Adipose tissue (tissue), 3 donors: ENCODE data around the gene TSEN2. TPM values are rescaled to one million over a fixed set of nuclear protein-coding genes. Genes with fewer than 3 reads are reported as not detected.
"Not testable (repeated sequence)": the region's sequence is repeated elsewhere in the genome, so short reads cannot be mapped to it uniquely, and the experiment has no call there.

Experiments used
- H3K27ac ChIP-seq: one replicate; pipeline ENCODE4 v1.5.1; 2013; ENCODE audit warnings: low read depth, low read length
- WGBS, 3 donors: extraction: QIAGEN DNeasy Blood & Tissue Kit; methylation state at CpG; one replicate each; pipeline ENCODE4 v1.1.7; 2013; 5-methylcytosine and 5-hydroxymethylcytosine counted together
- polyA plus RNA-seq, 3 donors: library from polyadenylated mRNA; stranded (reverse); fragments of 200-250 nt; gene quantifications; one replicate each; pipeline ENCODE4 v1.2.3, GENCODE V29; 2013
- donor health status: healthy with polysubstance abuse.
- donor health status: Bipolar disorder and iron deficiency.
- donor health status: healthy.

Gene TSEN2
- polyA plus RNA-seq, 3 donors: 9.4 to 12.5 (median 12.4) TPM

DNA sequence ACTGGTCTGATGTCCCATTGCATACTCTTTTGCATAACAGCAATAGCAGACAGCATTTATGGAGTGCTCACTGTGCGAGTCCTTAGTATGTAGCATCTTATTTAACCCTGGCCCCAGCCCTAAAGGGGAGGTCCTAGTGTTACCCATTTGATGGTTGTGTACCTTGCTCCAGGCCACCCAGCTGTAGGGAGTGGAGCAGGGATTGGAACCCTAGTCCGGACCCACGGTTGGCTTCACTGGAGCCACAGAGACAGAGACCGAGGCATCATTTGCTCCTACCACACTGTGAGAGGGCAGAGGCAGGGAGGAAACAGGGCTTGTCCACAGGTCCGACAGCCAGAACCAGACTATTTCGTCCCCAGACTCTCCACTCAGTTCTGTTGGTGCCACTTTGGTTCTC, 16.0 kb upstream of the TSEN2 start:
- WGBS, 3 donors: 82 to 98% (median 97%) methylated on average over 6 of the region's 6 CpGs
- H3K27ac ChIP-seq: no peak overlapping the region

DNA sequence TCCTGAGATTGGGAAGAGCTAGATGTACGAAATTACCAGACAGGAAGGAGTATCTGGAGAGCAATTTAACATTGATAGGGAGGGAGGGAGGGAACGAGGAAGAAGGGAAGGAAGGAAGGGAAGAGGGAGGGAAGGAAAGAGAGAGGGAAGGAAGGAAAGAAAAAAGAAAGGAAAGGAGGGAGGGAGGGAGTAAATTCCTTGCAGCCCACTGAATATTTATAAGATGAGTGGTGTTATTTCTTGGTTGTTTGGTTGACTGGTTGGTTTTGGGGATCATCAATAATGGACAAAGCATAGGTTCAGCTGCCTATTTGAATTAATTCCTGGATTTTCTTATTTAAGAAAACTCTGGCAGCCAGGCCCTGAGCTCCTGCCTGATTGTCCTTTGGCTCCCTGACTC, 15.5 kb upstream of the TSEN2 start:
- H3K27ac ChIP-seq: no peak overlapping the region
- 53 to 62% (median 57%) methylated on average over 2 of the region's 2 CpGs for WGBS, 3 donors

DNA sequence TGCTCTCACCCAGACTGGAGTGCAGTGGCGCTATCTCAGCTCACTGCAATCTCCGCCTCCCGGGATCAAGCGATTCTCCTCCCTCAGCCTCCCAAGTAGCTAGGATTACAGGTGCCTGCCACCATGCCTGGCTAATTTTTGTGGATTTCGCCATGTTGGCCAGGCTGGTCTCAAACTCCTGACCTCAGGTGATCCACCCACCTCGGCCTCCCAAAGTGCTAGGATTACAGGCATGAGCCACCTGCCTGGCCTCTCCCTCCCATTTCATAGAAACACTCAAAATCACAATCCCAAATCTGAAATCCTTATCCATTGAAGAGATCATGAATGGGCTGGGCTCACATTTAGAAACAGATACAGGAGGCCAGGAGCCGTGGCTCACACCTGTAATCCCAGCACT, 15.1 kb upstream of the TSEN2 start:
- H3K27ac ChIP-seq: not testable (repeated sequence)
- 71 to 99% (median 81%) methylated on average over 7 of the region's 7 CpGs for WGBS, 3 donors

DNA sequence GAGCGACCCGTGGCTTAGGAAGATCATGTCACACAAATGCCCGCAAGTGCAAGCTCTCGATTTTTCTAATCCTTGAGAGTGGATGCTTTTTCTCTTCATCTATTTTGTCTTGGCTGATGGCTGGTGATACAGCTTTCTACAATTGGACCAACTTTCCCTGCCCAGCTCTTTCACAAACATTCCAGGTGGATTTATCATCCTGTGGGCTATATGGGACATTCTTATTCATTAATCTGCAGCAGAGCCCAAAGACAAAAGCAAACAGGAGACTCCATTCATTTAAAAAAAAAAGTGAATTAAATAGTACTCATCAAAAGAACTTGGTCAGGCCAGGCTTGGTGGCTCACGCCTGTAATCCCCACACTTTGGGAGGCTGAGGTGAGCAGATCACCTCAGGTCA, 14.2 kb upstream of the TSEN2 start:
- 83 to 98% (median 90%) methylated on average over 5 of the region's 5 CpGs for WGBS, 3 donors
- no peak overlapping the region for H3K27ac ChIP-seq

DNA sequence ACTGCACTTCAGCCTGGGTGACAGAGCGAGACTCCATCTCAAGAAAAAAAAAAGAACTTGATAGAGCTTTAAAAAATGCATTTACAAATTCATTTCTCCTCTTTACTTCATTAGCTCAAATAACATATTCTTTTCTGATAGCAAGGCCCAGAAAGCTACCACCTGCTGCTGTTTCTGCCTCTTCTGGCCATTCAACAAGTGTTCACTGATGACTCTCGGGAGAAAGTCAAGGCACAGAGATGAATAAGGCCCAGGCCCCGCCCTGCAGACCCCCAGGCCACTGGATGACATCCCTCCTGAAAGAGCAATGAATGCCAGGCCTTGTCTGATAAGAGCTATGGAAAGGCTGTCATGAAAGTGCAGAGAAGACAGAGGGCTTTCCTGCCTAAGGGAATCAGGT, 13.6 kb upstream of the TSEN2 start:
- H3K27ac ChIP-seq: no peak overlapping the region
- WGBS, 3 donors: 91 to 97% (median 95%) methylated on average over 3 of the region's 3 CpGs

DNA sequence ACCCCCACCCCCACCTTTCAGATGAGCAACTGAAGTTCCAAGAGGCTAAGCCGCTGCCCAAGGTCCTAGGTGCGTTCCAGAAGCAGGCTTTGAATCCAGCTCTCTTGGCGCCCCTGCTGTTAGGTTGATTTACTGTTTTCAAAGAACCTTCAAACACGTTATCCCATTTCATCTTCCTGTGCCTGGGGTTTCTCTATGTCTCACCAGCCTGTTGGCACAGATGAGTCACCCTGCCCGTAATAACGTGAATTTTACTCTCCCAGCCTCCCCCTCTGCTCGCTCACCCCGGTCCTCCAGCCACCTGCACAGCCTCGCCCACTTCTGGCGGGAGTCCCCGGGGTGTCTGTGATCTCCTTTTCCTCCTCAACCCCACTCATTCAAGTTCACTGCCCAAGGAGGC, 13.0 kb upstream of the TSEN2 start:
- no peak overlapping the region for H3K27ac ChIP-seq
- 66 to 78% (median 78%) methylated on average over 11 of the region's 11 CpGs for whole genome bisulfite sequencing, 3 donors

DNA sequence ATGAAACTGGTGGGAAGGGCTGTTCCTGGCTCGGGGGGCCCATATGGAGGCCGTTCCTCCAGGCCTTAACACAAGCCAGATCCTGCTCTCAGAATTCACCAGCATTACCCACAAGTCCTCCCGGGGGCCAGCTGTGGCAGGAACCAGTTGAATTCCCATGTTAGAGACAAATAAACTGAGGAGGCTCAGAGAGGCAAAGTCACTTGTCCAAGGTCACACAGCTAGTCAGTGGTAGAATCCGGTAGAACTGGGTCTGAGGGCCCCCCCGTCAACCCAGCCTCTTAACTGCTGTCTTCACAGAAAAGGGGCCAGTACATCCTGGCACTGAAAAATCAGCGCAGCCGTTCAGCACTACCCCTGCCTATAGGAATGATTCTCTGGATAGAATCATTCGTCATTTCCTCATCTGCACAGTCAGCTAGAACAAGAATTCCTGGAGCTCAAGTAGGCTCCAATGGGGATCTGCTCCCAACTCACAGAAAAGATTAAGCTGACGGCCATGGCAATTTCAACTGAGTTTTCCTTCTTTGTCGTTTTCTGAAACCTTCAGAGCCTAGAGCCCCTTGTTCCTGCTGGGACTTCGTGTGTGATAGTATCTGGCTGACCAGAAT, 12.2 kb upstream of the TSEN2 start:
- 74 to 92% (median 81%) methylated on average over 11 of the region's 11 CpGs for WGBS, 3 donors

DNA sequence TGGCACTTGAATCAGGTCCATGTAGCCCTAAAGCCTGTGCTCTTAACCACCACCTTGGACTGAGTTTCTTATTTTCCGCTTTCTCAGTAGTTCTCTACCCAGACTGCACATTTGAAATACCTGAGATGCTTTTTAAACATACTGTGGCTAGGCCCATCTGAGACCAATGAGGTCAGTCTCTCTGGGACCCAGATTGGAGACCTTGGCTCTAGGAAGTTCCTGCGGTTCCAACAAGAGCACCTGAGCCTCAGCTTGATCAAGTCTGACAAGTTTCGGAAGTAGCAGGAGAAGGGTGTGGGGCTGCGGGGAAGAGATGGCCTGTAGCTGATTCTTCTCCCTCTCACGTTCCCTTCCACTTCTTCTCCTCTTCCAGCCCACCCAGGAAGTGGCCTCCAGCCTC, 11.5 kb upstream of the TSEN2 start:
- 83 to 99% (median 87%) methylated on average over 5 of the region's 5 CpGs for WGBS, 3 donors
- no peak overlapping the region for H3K27ac ChIP-seq

More for the DNA sequence above, 12.2 kb upstream of the TSEN2 start:
- no peak overlapping the region for H3K27ac ChIP-seq

DNA sequence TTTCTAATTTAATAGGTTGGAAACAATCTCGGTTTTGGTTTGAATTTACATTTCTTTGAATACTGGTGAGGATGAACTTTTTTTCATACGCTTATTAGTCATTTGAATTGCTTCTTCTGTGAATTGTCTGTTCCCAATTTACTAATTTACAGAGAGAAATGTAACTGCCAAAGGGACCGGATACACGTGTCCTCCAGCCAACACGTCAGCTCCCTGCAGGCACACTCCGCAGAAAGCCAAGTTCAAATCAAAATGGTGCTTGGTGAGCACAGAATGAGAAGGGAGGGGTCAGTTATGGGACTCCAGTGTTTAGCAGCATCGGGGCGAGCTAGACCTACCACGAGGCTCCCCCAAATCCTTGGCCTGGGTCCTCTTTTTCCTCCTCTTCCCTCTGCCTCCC, 10.8 kb upstream of the TSEN2 start:
- 72 to 86% (median 75%) methylated on average over 9 of the region's 9 CpGs for WGBS, 3 donors
- no peak overlapping the region for H3K27ac ChIP-seq

DNA sequence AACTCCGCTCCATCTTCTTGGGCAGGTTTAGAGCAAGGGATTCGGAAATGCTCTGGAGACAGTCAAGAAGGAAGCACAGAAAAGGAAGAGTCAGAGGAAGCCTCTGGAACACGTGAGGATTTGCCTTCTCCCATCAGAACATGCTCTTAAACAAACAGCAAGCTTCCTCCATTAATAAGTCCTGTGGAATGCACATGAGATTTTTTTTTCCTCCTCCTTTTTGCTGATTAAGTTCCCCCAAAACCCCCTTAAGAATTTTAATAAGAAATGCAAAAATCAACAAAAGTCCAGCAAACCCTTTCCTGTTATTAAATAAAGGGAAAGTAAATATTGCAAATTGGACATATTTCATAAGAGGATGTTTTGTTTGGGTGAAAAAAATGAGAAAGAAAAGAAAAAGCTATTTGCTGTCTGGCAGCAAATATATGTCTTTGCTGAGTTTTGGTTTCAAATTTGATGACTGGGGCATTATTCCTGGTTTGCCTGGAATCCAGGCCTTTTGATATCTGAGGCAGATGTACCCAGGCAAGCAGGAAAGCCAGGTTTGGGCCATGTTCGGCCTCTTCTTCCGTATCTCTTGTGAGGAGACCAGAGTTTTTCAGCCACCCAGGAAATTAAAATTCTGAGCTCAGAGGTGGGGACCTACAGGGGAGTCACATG, 7.9 kb upstream of the TSEN2 start:
- no peak overlapping the region for H3K27ac ChIP-seq
- WGBS, 3 donors: 56 to 71% (median 67%) methylated on average over 5 of the region's 5 CpGs

DNA sequence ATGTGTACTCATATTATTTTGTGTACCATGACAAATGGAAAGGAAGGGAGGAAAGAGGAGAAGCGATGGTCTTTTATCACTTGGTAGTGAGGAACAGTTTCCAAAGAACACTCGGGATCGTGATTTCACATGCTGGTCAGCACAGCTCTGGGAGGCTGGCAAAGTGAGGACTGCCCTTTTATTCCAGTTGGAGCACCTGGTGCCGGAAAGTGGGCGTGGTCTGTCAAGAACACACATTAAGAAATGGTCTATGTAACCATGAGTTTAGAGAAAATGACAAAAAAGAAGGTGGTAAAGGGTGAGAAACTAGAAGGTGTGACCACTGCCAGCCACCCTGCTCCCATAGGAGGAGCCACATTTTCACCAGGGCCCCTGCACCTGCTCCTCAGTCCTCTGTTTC, 7.0 kb upstream of the TSEN2 start:
- no peak overlapping the region for H3K27ac ChIP-seq
- WGBS, 3 donors: 79 to 93% (median 89%) methylated on average over 5 of the region's 5 CpGs

DNA sequence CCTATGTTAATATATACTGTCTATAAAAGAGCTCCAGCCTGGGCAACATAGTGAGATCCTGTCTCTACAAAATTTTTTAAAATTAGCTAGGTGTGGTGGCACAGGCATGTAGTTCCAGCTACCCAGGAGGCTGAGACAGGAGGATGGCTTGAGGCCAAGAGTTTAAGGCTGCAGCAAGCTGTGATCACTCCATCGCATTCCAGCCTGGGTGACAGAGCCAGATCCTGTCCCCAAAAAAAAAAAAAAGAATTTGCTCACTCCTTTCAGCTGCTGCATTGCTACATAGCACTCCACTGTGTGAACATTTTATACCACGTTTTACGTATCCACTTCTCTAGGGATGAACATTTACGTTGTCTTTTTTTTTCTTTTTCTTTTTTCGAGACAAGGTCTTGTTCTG, 6.0 kb upstream of the TSEN2 start:
- no peak overlapping the region for H3K27ac ChIP-seq
- 76 to 85% (median 76%) methylated on average over 5 of the region's 5 CpGs for WGBS, 3 donors

DNA sequence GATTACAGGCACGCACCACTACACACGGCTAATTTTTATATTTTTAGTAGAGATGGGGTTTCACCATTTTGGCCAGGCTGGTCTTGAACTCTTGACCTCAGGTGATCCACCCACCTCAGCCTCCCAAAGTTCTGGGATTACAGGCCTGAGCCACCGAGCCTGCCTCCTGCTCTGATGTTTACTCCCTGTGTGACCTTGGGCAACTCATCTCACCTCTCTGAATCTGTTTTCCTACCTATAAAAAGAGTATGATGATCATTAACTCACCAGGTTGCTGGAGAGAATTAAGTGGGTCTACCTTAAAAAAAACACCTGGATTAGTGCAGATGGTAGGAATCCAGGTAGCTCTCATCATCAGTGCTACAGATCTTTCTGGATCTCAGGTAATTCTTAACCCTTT, 5.1 kb upstream of the TSEN2 start:
- WGBS, 3 donors: 65 to 86% (median 82%) methylated on average over 3 of the region's 3 CpGs
- not testable (repeated sequence) for H3K27ac ChIP-seq

DNA sequence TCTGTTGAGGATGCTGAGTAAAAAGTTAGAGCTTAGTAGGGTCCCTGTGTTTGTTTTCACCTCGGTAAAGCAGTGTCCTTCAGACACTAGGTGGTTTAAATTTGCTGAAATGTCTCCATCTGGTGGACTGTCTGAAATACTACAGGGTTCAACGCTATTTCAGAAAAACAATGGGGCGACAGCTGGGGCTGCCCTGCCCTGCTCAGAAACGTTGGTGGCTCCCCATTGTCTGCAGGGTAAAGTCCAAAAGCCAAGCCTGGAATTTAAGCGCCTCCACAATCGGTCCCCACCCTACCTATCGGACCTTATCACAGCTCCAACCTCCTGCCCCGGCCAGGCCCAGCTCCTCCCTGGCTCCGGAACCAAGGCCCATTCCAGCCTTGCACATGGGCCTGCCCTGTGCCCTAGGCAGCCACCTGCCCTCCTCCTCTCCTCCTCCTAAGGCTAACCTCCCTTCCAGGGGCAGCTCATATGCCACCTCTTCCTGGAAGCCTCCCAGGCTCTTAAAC, 4.3 kb upstream of the TSEN2 start:
- H3K27ac ChIP-seq: no peak overlapping the region
- 17 to 23% (median 22%) methylated on average over 9 of the region's 9 CpGs for WGBS, 3 donors

DNA sequence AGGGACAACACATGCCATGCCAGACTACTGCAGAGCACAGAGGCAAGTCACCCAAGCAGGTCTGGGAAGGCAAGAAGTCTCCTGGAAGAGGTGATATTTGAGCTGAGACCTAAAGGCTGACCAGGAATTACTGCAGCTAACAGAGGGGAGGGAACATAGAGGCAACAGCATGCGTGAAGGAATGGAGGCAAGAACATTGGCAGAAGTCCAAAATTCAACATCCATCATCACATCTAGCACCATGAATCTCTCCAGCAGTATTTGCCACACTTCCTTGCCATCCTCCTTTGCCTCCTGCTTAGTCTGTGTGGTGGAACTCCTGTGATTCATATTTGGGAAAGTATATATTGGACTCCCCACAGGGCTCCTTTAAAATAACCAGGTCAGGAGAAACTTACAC, 870 bp upstream of the TSEN2 start:
- no peak overlapping the region for H3K27ac ChIP-seq
- 24 to 32% (median 30%) methylated on average over 1 of the region's 1 CpG for WGBS, 3 donors

DNA sequence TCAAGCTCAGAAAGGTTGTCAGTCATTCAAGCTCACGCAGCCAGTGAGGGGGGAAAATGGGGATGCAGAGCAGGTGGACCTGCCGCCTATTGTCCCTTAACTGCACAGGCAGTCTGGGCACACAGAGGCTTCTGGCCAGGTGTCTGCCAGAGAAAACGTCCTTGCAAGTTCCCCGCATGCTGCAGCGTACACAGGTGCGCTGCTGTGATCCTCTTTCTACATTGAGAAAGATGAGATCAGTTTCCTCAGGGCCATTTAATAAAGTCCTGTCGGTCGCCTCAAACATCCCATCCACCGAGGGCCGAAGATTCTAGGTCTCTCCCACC, 445 bp upstream of the TSEN2 start:
- no peak overlapping the region for H3K27ac ChIP-seq
- 1 to 7% (median 6%) methylated on average over 10 of the region's 10 CpGs for WGBS, 3 donors

DNA sequence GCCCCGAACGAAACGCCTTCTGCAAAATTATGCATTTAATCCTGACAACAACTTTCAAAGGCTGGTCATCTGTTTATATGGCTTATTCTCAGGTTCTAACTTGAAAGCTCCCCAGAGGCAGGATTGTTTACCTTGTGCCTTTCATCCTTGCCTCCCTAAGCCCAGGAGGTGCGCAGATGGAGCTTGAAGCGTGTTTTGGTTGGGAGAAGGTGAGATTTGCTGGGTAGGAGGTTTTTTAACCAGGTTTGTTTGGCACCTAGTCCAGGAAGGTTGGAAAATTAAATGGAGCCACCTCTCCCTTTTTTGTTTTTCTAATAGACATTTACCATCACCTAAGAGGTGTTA, 675 bp downstream of the TSEN2 start:
- 3 to 8% (median 6%) methylated on average over 5 of the region's 5 CpGs for WGBS, 3 donors
- no peak overlapping the region for H3K27ac ChIP-seq

DNA sequence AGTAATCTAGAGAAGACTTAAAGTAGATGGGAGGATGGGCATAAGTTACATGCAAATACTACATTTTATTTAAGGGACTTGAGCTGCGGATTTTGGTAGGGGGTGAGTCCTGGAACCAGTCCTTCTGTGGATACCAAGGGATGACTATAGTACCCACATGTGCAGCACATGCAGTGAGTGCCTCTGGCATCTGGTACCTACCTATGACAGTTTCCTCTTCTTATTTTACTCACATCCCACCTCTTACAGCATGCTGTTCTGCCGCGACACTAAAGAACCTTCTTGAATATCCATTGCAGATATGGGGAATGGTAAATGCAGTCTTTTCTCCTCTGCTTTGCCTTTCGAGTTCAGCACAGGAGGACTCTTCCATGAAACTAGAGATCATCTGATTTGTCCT, 1.7 kb downstream of the TSEN2 start:
- 89 to 94% (median 92%) methylated on average over 4 of the region's 4 CpGs for WGBS, 3 donors
- H3K27ac ChIP-seq: no peak overlapping the region

DNA sequence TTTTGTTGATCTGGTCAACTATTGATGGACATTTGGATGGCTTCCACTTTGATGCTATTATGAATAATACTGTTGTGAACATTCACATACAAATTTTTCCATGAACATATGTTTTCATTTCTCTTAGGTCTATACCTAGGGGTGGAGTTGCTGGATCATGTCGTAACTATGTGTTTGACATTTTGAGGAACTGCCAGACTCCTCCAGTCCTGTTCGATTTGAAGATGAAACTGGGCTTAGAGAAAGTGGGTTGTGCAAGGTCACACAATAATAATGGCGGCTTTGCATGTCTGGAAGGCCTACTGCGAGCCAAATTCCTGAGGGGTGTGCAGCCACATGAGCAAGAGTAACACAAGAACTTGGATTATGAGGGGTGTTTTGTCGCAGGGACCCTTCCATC, 2.6 kb downstream of the TSEN2 start:
- H3K27ac ChIP-seq: no peak overlapping the region
- WGBS, 3 donors: 58 to 91% (median 63%) methylated on average over 5 of the region's 5 CpGs

DNA sequence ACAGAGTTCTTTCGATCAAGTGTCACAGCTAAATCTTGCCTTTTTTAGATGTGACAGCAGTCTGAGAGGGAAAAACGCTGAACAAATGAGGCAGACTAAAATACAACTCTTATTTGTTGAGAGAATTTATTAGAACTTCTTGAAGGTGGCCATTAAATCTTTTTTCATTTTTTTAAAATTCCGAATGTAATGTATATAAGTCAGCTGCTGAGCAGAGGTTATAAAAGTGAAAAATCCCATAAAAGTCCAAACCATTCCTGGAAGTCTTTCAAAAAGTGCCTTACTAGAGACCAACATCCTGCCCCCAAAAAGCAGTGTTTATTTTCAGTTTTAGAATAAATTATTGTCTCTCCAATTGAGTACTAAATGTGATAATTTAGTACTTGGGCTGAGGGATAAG, 3.1 kb downstream of the TSEN2 start:
- WGBS, 3 donors: 88 to 95% (median 94%) methylated on average over 3 of the region's 3 CpGs
- H3K27ac ChIP-seq: no peak overlapping the region
